Endothelial cell of umbilical vein (primary cell): ENCODE results near the gene ARHGAP10.

Experiments
- CTCF ChIP-seq, 2 donors: IDR thresholded peaks; 1 replicate in 1 of 2; 2 replicates in 1 of 2; pipeline ENCODE4 v1.5.1; 2011; ENCODE audit warnings: low read length in 2 of 2, mild to moderate bottlenecking in 2 of 2, moderate library complexity in 2 of 2, control low read depth in 1 of 2, inconsistent platforms in 1 of 2, low read depth in 1 of 2; ENCODE audit not compliant: insufficient read depth in 1 of 2; ENCODE audit errors: extremely low read depth in 1 of 2
- EZH2 ChIP-seq: IDR thresholded peaks from 2 replicates; pipeline ENCODE4 v1.6.1; 2012; ENCODE audit warnings: borderline replicate concordance, low read depth, mild to moderate bottlenecking, moderate library complexity, low read length, inconsistent platforms; ENCODE audit not compliant: severe bottlenecking
- MAX ChIP-seq: IDR thresholded peaks from 2 replicates; pipeline ENCODE4 v1.6.1; 2011; ENCODE audit not compliant: insufficient read depth, insufficient read length
- MYC ChIP-seq: IDR thresholded peaks from one replicate; pipeline ENCODE4 v1.6.1; 2011; ENCODE audit warnings: mild to moderate bottlenecking, low read depth, low read length
- POLR2A ChIP-seq: IDR thresholded peaks from 2 replicates; pipeline ENCODE4 v1.6.1; 2012; ENCODE audit warnings: low read depth, mild to moderate bottlenecking, control low read depth, low read length
- POLR2AphosphoS5 ChIP-seq: IDR thresholded peaks from 2 replicates; pipeline ENCODE4 v1.6.1; 2012; ENCODE audit warnings: low read depth, mild to moderate bottlenecking, control low read depth, low read length, moderate library complexity; ENCODE audit not compliant: insufficient read depth

- TF ChIP-seq CTCF (IDR thresholded peaks at IDR 0.05; ENCODE audit: extremely low read depth in 1 of 2, insufficient read depth in 1 of 2, low read depth in 1 of 2, low read length in 2 of 2) (no peak), POLR2A (no peak), POLR2AphosphoS5 (no peak), EZH2 (no peak), MAX (no peak), MYC (no peak)
Observed at GRCh38 chr4:147782087-147782781, 50.3 kb downstream of the ARHGAP10 start.
